ENCODE data around the gene USHBP1.

DNA sequence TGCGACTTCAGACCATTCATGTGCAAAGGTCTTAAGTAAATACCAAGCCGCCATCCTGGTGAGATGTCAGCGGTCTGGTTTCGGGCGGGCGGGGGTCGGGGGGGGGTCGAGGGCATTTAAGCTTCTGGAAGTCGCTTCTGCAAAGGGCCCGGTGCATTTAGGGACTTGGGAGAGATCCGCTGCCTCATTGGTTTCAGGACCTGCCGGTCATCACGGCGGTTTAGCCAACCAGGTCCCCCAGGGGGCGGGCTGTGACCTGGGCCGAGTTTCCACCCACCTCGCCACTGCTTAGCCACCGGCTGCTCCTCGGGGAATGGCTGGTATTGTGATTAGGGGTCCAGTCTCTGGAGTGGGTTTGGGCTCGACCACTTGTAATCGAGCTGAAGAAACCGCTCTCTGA, 24.9 kb upstream of the USHBP1 start:
- TF ChIP-seq, protein P1, sequence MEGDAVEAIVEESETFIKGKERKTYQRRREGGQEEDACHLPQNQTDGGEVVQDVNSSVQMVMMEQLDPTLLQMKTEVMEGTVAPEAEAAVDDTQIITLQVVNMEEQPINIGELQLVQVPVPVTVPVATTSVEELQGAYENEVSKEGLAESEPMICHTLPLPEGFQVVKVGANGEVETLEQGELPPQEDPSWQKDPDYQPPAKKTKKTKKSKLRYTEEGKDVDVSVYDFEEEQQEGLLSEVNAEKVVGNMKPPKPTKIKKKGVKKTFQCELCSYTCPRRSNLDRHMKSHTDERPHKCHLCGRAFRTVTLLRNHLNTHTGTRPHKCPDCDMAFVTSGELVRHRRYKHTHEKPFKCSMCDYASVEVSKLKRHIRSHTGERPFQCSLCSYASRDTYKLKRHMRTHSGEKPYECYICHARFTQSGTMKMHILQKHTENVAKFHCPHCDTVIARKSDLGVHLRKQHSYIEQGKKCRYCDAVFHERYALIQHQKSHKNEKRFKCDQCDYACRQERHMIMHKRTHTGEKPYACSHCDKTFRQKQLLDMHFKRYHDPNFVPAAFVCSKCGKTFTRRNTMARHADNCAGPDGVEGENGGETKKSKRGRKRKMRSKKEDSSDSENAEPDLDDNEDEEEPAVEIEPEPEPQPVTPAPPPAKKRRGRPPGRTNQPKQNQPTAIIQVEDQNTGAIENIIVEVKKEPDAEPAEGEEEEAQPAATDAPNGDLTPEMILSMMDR (IDR thresholded peaks at IDR 0.05) = peak in 2 of 6 experiments; percentile 19 to 21
- TF ChIP-seq POLR2A (IDR thresholded peaks at IDR 0.05) = no peak
- no peak for TF ChIP-seq POLR2AphosphoS5 (IDR thresholded peaks at IDR 0.05)
- TF ChIP-seq EP300 (IDR thresholded peaks at IDR 0.05) = no peak

Data from upper lobe of left lung (tissue), 4 donors.